Stimulated activated CD4-positive, alpha-beta T cell treated with anti-CD3 and anti-CD28 coated beads, Interleukin-4, amount 100 ng/mL, for 1 hour (primary cell): Measurements from ENCODE around the gene UST.

Experiments
- DNase-seq: peaks from one replicate; pipeline ENCODE4 v3.0.0-alpha.2; 2020

UST gene

DNA sequence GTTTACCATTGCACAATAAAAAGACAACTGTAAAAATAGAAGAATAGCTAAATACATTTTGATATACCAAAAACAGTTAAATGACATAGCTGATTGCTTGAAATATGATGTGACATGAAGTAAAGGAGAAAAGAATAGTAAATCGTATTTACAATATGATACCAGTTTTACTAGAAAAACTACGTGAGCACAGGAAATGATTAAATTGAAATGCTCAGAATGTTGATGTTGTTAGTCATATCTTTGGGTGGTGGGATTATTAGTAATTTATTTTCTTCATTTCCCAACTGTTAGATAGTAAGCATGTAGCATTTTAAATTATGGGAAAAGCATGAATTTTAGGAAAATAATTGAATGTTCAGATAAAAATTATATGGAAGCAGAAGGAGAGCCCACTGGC lies 302.4 kb downstream of the UST start:
- DNase-seq: no peak

DNA sequence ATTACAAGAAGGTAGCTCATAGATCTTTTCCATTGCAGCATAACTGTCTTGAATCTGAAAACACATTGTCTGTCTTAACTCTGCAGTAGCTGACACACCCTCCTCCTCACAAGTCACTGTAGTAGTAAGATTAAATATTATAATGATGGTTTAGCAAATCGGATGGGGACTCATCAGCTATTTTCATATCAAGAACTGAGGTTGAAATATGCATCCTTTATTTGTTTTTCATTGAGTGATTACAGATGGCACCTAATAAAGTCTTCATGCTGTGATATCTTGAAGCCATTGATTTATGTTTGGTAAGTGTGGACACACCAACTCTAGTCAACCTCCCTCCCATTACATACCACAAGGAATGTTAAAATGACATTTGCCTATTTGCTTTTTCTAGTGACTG lies 303.3 kb downstream of the UST start:
- no peak for DNase-seq

DNA sequence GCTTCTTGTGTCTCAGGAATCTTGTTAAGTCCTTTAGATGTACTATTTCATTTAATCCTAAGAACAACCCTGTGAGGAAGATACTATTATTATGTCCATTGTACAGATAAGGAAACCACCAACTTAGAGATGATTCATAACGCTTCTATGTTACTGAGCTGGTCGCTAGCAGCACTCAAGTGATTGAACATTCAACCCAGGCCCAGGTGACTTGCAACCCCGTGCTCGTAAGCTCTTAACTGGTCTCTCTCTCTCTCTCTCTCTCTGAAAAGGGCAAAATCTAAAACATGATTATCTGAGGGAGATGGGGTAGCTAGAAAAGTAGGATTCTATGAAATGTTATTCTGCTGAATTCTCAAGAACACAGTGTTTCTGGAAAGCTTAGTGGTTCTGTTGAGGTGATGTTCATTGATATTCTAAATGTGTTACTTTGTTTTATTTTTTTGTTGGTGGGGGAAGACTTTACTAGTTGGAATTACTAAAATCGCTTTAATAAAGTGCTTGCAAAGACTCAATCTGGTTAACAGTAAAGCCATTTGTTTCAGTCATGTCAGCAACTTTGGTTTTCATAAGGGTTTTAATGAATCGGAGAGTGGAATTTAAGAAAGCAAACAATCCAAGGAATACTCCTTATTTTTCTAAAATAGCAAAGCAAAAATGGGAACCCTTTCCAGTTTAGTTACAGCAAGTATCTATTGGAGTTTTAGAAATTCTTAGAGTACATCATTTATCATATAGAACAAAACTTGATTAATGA lies 305.7 kb downstream of the UST start:
- no peak for DNase-seq

DNA sequence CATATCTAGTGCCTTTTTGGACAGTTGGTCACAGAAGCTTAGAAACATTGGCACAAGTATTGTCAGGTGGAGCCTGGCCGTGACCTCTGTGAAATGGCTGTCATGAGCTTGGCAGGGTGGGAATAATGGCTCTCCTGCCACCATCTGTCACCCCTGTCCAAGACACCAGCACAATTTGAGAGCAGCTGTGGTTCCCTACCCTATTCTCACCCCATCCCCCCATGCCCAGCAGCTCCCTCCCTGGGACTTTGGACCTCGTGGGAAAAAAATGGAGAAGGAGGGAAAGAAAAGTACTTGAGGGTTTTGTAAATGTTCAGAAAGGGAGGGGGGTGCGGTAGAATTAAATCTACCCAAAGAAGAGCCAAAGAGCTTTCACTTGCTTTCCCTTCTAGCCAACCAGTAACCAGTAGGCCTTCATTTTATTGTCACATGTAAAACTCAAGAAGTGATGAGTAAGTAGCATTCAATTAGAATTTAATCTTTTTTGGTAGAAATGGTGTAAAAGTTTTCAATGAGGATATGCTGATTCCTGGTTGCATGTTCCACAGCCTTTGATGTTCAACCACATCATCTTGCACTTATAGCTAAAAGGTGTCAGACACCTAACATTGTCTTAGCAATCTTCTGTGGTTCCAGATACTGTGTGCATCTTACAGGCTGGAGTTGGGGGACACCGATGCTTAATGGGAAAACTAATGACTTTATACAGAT lies 307.2 kb downstream of the UST start:
- no peak for DNase-seq

DNA sequence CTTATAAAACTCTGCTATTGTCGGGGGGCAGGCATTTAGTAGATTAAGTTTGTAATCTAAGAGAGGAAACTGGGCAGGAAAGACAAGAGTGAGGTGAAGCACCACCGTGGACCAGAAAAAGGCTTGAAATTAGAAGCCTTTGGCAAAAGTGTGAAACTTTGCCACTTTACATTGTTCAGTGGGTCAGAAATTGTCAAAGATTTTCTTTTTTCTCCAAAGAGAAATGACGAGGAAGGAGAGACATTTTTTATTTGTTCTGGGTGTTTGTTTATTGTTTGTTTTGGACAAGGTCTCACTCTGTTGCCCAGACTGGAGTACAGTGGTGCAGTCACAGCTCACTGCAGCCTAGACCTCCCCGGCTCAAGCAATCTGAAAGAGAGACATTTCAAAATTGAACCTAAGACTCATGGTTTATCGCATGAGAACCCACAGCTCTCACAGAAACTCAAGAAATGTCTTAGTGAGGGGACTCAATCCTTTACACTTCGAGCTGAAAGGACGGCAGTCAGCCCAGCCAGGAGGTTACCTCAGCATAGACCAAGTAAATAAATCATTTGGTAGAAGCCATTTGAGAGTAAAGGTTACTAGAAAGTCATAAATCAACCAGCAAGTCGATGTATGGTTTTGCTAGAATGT lies 307.8 kb downstream of the UST start:
- DNase-seq: no peak

DNA sequence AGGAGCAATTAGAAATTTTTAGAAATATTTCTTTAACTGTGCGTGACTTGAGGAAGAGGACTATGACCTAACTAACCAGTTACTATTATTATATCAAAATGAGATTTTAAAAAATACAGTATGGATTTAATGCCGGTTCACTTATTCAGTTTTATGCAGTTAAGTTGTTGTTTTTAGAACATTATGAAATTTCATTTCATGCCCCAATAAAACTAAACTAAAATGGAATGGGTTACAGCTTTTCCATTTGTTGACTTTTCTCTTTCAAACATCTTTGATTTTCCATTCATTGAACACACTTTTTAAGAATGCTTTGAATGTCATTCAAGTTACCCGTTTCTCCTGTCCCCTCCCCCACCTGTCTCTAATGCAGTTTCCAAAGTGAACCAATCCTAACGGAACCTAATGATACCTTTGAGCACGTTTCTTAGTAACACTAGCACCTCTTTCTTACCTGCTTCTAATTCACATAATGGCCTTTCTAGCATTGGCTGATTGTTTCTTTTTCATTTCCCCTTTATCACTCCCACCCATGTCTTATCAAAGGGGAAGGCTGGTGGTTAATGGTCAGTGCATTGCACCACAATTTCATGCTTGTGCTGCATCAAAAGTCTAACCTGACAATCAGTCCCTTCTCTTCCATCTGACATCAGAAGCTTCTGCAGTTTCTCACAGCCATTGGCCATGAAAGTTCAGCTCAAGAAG lies 308.5 kb downstream of the UST start:
- no peak for DNase-seq

DNA sequence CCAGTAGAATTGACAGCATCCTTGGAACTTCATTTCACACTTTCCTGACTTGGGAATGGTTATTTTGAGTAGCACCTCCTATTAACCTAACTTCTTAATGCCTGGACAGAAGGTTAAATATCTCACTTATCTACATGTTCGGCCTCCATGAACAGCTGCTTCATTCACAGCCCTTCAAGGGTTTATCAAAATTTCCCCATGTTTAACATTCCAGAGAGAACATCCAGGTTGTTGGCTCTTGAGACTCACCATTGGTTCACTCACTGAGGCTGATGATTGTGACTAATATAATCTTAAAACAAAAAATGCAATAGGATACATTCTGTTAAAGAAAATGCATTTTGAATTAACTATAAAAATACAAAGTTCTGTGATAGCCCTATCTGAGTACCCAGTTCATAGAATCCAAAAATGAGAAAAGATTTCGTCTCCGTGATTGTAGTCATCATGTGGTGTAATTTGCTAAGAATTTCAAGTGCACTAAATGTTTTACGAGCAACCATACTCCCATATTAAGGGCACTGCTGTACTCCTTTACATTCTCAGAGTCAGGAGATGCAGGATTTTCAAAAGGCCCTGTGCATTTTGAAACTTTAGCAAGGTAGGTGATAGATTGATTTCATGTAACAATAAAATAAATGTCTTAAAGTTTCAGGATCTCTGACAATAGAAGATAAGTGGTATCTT lies 310.1 kb downstream of the UST start:
- no peak for DNase-seq

DNA sequence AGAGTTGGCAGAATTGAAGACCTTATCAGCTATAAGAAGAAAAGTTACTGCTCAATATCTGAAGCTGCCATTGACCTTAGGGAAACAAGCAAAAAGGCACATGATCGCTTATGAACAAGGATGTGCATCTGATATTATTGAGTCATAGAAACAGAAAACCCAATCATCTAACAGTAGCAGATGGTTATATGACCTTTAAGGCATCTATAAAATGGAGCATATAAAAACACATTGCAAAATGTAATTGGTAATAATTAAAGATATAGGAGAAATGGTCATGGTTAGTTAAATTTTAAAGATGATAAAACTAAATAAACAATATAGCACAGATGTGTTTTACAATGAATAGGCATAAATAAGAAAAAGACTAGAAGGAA lies 310.6 kb downstream of the UST start:
- no peak for DNase-seq

DNA sequence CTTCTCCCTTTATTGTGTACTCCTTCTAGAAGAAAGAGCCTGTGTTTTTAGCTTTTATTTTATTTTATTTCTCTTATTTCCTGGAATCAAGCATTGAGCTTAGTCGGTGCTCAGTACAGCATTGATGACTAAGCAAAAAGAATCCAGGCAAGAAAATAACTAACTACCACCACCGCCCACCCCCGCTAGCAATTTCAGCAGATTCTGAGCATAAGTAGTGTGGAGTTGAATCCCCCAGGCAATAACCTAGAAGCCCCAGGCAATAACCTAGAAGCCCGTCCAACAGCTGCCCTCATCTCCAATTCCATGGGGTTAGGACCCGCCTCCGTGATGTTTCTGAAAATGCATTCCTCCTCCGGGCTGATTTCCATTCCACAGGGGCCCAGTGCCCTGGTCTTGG lies 312.7 kb downstream of the UST start:
- DNase-seq: peak; percentile 19

DNA sequence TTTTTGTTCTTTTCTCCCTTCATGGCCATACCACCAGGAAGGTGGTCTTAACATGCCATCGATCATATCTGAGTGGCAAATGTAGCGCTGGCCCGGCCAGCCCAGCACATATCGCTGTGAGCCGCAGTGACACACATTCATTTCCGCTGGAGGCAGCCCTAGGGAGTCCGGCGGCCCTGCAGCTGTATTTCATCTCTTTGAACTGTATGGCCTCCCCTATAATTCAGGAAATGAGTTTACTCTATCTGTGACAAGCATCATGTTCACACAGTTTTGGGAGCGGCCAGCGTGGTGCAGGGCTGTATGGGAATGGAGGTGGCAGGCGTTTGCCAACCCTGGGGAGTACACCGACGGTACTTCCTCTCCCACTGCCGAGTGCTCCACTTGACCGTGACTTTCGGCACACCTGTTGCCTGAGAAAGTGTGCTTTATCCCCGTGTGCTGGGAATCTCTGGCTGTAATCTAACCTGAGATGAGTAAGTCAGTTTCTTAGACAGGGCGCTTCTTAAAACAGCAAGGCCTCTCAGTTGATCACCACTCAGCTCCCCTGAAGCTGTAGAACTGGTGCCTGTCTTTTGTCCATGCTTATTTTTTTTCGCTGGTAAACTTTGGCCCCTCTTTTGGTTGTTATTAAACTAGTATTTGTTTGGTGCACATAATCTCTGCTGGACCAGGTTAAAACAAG lies 313.6 kb downstream of the UST start:
- DNase-seq: peak; percentile 40

DNA sequence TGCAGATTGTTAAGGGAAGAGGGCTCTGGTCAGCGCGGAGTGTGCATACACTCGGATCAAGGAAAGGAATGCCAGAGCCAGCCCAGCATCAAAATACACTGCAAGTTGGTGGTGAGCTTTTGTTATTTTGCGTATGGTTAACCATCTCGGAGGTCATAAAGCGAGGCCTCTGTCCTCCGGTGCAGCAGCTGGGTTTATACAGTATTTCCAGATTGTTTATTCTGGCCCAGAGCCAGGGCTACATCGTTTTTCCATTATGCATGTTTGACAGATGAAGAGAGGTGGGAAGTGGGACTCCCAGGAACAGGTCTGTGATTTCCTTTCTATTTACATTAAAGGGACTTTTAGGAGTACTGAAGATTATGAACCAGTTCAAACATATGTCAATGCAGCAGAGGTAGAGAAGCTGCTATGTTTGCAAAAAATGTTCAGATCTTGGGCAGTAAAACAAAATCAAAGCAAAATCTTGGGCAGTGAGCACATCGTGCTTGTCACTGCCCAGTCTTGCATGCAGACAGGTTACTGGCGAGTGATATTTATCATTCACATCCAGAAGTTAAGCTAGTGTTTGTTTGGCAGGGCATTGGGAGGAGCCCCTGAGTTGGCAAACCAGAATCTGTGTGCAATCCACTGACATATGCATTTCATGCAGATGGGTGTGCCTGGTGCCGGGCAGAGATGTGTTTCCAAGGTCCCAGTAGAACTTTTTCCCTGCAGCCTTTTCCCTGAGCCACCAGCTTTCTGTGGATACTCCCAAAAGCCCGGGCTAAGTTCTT lies 314.3 kb downstream of the UST start:
- DNase-seq: no peak

DNA sequence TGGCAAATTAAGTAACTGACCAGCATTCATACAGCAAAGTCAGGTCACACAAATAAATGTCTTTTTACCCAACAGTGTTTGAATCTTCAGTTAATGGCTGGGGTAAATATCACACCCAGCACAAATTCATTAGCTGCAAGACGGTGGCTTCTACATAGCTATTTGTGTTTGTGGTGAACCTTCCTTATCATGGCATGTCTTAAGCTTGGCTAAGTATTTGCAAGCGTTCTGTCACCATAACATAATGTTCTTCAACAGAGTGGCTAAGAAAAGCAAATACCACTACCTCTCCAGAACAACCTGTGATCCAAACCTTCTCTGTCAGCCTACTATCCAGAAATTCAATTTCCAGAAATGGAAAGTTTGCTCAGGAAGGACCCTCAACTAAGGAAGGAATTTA lies 315.1 kb downstream of the UST start:
- DNase-seq: no peak

DNA sequence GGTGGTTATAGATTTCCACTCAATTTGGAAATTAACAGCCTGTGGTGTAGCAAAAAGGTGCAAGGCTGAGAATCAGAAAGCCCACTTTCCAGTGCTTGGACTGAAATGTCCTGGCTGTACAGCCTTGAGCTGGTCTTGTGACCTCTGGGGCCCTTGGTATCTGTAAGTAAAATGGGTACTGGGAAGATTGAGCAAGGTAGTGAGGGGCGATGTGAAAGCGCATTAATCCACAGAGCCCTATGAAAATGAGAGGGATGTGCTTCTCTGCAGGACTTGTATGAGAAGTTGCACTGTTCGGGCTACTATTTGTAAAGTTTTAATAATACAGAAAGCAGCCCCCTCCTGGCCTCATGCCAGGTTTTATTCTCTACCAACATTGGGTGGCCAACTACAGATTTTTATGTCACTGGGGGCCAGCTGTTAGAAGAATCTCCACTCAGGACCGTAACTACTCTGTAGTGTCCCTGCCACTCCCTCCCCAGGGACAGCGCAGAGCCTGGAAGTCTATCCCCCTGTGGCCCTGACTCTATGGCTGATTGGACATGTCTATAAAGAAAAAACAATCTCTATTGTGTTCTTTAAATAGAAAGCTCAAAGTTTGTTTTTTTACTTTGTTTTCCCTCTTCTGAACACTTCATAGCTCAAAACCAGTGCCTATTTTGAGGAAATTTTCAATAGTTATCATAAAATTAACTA lies 316.0 kb downstream of the UST start:
- no peak for DNase-seq

DNA sequence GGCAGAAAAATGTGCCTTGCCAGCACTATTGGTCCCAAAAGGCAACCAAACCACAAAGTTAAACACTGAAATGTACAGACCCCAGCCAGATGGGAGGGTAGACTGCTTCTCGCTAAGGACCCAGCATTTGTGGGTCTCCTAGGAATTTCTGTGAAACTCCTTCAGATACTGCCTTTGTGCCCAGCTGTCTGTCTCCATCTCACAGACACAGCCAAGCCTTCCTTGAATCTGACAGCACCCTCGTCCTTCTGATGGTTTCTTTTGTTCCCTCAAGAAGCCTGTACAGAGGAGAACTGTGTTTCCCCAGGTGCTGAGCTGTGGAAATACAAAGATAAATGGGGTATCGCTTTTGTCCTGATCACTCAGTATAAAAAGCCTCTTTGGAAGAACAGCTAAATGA lies 316.6 kb downstream of the UST start:
- DNase-seq: no peak

DNA sequence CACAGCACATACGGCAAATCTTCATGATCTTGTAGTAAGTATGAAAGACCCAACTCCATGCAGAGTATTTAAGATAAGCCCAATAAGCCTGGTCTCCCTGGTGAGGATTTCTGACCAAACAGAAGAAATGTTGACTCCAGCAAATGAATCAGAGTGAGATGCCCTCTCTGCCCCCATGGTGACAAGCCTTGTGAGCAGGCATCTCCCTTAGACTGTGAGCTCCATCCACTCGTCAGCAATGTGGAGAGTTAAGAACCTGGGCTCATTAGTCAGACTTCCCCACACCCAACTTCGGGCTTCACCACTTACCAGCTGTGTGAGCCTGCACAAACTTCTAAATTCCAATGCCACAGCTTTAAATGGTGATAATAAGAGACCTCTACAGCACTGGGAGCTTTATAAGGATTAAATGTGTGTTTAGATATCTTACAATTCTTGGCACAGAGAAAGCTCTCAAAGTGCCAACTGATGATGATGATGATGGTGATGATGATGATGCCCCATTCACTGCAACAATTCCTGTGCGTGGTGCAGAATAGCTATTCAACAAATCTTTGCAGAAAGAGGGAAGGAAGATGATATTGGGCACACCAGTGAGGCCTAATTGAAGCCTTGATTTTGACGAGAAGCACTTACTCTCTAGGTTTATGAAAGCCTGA lies 317.3 kb downstream of the UST start:
- no peak for DNase-seq

DNA sequence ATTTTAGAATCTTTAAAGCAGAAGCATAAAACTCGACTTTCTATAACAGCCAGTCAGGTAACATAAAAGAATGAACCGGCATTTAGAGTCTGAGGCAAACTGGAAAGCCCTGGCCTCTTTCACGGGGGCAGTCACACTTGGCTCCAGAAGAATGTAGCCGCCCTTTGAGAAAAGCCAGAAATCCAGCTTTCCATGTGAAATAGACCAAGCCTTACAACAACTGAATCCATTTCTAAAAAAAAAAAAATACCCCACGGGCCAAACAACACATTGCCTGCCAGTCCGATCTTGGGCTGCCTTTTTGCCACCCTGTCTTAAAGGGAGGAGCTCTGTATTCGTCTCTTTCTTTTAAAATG lies 317.8 kb downstream of the UST start:
- DNase-seq: no peak

DNA sequence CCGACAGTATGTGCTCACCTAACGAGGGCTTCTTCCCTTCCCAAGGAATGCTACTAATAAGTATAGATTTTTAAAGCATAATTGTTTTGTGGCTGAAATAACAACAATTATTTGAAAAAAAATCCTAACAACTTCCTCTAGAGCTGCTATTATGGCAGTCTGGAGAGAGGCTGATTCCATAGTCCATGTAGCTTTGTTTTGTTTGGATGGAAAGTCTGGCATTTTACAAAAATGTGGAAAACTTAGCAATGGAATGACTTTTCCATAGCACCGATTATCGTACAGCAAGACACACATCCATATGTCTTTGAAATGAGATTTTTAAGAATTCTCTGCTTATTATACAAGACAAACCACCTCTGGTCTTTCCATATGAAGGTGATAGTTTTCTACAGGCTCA lies 318.3 kb downstream of the UST start:
- no peak for DNase-seq

DNA sequence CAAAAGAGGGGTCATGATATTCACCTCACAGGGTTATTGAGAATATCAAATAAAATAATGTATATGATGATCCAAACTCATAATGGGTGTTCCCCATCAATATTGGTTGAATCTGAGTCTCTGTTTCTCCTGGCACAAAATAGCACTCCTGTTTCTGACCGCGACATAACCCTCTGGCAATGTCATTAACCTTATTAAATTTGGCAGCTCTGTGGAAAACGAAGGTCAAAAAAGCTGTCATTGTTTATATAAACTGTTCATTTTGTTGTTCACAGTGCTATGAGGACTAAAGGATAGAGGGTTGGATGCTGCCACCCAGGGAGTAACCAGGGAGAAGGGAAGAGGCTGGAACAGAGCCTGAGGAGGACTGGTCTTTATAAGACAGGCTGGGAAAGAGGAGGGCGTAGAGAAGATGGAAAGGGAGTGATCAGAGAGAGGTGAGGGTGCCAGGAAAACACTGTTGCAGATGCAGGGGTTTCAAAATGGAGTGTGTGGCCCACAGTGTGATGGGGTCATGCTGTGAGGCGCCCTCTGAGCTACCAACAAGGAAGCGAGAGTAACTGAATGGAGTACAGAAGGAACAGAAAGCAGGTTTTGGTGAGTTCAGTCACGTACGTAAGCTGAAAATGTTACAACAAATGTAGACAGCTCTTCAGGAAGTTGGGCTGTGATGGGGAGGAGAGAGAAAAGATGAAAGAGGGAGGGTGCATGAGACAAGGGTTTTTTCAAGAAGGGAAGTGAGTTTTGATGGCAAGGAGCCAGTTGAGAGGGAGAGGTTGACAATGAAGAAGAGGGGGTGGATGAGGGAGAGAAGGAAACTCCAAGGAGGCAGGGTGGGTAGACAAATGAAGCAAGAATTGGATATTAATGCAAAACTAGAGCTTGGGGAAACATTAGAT lies 319.1 kb downstream of the UST start:
- no peak for DNase-seq

DNA sequence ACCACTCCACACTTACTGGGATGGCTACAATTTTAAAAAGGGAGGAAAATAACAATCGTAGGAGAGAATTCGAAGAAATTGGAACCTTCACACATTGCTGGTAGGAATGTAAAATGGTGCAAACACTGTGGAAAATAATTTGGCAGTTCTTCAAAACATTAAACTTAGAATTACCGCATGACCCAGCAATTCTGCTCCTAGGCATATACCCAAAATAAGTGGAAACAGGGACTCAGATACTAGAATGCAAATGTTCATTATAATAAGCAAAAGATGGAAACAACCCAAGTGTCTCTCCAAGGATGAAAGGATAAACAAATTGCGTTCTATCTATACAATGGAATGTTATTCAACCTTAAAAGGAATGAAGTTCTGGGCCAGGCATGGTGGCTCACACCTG lies 325.2 kb downstream of the UST start:
- no peak for DNase-seq
